Measurements from ENCODE around the gene MYH7.

GRCh38 chr14:23425169-23425568, 10.3 kb downstream of the MYH7 start:
- TF ChIP-seq CTCF (IDR thresholded peaks at IDR 0.05; ENCODE audit: insufficient read depth, low read depth, low read length) (no peak), EZH2 (IDR thresholded peaks at IDR 0.05; ENCODE audit: insufficient read depth, low read length) (no peak)

Measured in astrocyte (in vitro differentiated cells and primary cell).